Erythroblast (primary cell): ENCODE measurements around the gene CDRT4.

Source experiments
- DNase-seq, 2 experiments: peaks; one replicate each; lab custom pipeline; 2025; lab: John Stamatoyannopoulos, UW
- GATA1 ChIP-seq: IDR thresholded peaks from 2 replicates; pipeline ENCODE4 v1.6.1; 2011; ENCODE audit warnings: low read depth, mild to moderate bottlenecking, control low read depth, low read length, moderate library complexity
- POLR2A ChIP-seq: IDR thresholded peaks from 2 replicates; pipeline ENCODE4 v1.6.1; 2011; ENCODE audit warnings: mild to moderate bottlenecking, low read length

CDRT4 gene

GRCh38 chr17:15482476-15482875, 15.1 kb upstream of the CDRT4 start:
- DNase-seq, result no peak
- no peak for TF ChIP-seq POLR2A
- no peak for TF ChIP-seq GATA1

GRCh38 chr17:15481481-15481880, 14.1 kb upstream of the CDRT4 start:
- DNase-seq, result no peak
- no peak for TF ChIP-seq POLR2A
- TF ChIP-seq GATA1, result no peak

- DNase-seq, result no peak
- TF ChIP-seq GATA1, result no peak
Measured at GRCh38 chr17:15480204-15480603, 12.8 kb upstream of the CDRT4 start.

GRCh38 chr17:15479703-15480102, 12.3 kb upstream of the CDRT4 start:
- TF ChIP-seq GATA1 (no peak), POLR2A (no peak)
- DNase-seq, result no peak

GRCh38 chr17:15478845-15479244, 11.4 kb upstream of the CDRT4 start:
- TF ChIP-seq GATA1, result no peak
- DNase-seq, result no peak

GRCh38 chr17:15475631-15476354, 8.4 kb upstream of the CDRT4 start:
- TF ChIP-seq GATA1 (no peak), POLR2A (no peak)
- no peak for DNase-seq

- DNase-seq, result no peak
- TF ChIP-seq POLR2A (no peak), GATA1 (no peak)
Measured at GRCh38 chr17:15472891-15473290, 5.5 kb upstream of the CDRT4 start.

GRCh38 chr17:15470536-15470935, 3.1 kb upstream of the CDRT4 start:
- peak; percentile 10 to 48 for DNase-seq

GRCh38 chr17:15469260-15469659, 1.8 kb upstream of the CDRT4 start:
- no peak for TF ChIP-seq GATA1
- no peak for TF ChIP-seq POLR2A
- DNase-seq, result no peak

More at GRCh38 chr17:15470536-15470935, 3.1 kb upstream of the CDRT4 start:
- no peak for TF ChIP-seq GATA1
- no peak for TF ChIP-seq POLR2A

GRCh38 chr17:15468126-15468525, 705 bp upstream of the CDRT4 start:
- no peak for DNase-seq
- TF ChIP-seq POLR2A (no peak), GATA1 (no peak)

GRCh38 chr17:15466131-15466530, 1.3 kb downstream of the CDRT4 start:
- TF ChIP-seq GATA1 (no peak), POLR2A (no peak)

GRCh38 chr17:15465045-15465701, 2.2 kb downstream of the CDRT4 start:
- DNase-seq, result peak; percentile 20 to 29
- TF ChIP-seq POLR2A, result no peak
- TF ChIP-seq GATA1, result no peak

More at GRCh38 chr17:15466131-15466530, 1.3 kb downstream of the CDRT4 start:
- no peak for DNase-seq

- TF ChIP-seq GATA1, result no peak
- TF ChIP-seq POLR2A, result no peak
- peak; percentile 20 to 29 for DNase-seq
Measured at GRCh38 chr17:15464231-15464985, 3.0 kb downstream of the CDRT4 start.
